NB4 (cell line): ENCODE data around the gene HIVEP2.

Experiments used
- CTCF ChIP-seq: IDR thresholded peaks from one replicate; pipeline ENCODE4 v1.5.1; 2012; ENCODE audit warnings: low read depth, low read length
- MAX ChIP-seq: IDR thresholded peaks from 2 replicates; pipeline ENCODE4 v1.6.1; 2011; ENCODE audit warnings: low read depth, low read length
- MYC ChIP-seq: IDR thresholded peaks from 2 replicates; pipeline ENCODE4 v1.6.1; 2011; ENCODE audit warnings: low read depth, low read length
- POLR2A ChIP-seq: IDR thresholded peaks from 2 replicates; pipeline ENCODE4 v1.6.1; 2011; ENCODE audit warnings: mild to moderate bottlenecking; ENCODE audit not compliant: insufficient read length; ENCODE audit errors: extremely low read depth

- no peak for TF ChIP-seq CTCF
- TF ChIP-seq POLR2A = no peak
- TF ChIP-seq MAX = no peak
- 0 out of 2 replicates have a peak, but pooled peaks have one; percentile 8 for TF ChIP-seq MYC
Observed at GRCh38 chr6:142819603-142820337, 125.2 kb downstream of the HIVEP2 start.
